IPS-18c (cell line): ENCODE results near the gene MYOZ3.

Experiments
- H3K4me3 ChIP-seq: 2 replicates; pipeline ENCODE4 v1.7.0; 2013; ENCODE audit warnings: low read depth, mild to moderate bottlenecking, low read length, moderate library complexity; ENCODE audit not compliant: insufficient read depth
- H3K9me3 ChIP-seq: one replicate; pipeline ENCODE4 v1.6.1; 2013; ENCODE audit warnings: mild to moderate bottlenecking, low read length, moderate library complexity; ENCODE audit not compliant: control insufficient read depth, insufficient read depth

MYOZ3 gene

DNA sequence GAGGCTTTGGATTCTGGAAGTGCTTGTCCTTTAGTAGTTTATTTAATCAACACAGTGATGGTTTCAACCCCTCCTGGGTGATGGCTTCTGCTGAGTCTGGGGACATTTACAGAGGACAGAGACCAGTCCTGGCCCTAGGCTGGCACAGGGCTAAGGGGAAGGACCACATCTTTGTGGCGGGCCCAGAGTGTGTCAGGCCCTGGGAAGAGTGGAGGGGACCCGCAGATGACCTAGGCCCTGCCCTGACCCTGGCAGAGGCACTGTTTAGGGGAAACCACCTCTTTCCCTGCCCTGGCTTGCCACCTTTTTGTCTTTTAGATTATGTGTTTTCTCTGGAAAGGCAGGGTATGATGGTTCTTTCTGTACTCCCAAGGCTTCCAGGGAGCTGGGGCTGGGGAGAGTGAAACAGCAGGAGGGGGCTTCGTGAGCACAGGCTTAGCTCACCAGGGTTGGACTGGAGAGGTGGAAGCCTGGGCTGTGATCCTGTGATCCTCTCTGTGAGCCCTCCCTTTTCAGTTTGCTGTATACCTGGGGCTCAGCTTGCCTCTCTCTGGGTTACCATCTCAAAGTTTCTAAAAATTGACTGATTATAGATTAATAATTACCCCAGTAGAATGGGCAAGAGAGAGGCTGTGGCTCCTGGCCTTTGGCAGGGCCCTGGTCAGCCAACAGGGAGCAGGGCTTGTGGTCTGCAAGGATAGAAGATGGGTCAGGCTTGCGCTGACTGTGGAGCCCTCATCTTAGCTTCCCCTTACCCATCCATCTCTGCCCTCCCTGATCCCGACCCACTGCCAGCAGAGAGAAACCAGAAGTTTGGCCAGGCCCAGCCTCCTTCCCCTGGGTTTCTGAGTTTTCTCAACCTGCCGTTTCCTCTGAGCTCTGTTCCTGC, 22.3 kb upstream of the MYOZ3 start:
- Histone ChIP-seq H3K4me3 (no peak overlapping the region), H3K9me3 (no peaks in the 10 kb centered on the region)

DNA sequence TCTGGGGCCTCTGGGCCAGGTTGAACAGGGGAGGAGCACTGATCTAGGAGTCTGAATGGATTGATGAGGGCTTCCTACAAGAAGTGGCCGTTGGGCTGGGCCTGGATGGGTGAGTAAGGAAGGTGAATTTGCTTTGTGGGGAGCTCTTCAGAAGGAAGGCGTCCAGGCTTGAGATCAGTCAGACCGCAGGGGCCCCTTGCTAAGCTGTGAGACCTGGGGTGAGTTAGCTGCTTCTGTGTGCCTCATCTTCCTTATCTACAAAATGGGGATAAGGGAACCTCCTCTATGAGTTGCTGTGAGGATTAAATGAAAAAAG, 21.7 kb upstream of the MYOZ3 start:
- Histone ChIP-seq H3K9me3 (no peaks in the 10 kb centered on the region), H3K4me3 (no peak overlapping the region)

DNA sequence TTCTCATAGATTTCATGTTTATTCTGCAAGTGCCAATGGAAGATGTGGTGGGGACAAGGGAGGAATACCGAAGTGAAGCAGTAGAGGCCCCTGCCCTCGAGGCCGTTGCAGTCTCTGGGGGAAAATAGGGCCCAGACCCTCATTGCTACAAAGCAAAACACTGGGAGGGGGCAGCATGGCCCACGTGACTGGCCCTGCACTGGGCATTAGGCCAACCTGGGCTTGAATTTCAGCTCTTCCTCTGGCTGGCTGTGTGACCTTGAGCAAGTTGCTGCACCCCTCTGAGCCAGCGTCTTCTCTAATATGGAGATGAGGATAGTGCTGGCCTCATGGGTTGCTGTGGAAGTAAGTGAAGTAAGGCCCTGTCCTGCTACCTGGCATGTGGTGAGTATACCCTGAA, 21.3 kb upstream of the MYOZ3 start:
- H3K9me3 ChIP-seq = no peaks in the 10 kb centered on the region
- no peak overlapping the region for H3K4me3 ChIP-seq

DNA sequence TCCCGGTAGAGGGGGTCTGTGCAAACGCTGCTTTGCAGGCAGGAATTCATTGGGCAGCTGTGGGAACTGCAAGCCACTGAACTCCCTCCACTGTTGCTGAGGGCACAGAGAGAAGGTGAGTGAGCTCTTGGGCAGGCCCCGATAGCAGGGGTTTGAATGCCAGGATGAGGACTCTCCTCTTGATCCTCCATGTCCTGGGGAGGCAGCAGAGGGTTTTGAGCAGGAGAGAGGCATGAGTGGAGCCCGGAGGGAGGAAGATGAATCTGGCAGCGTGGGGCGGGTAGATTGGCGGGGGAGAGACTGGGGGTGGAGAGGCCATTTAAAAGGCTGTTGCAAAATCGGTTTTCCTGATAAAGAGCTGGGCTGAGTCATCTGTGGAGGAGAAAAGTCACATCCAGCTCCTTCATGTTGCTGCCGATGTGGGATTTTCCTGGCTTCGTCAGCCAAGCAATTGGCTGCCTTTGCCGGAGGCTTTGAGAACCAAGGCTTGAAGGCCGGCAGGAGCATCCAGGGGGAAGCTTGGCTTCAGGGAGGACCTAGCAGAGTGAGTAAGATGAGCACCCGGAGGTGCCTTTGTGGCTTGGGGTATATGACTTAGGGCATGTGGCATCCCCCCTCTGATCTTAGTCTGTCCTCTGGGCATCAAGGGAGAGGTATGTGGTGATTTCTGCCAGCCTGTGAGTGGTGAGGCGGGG, 20.6 kb upstream of the MYOZ3 start, which contains the start of gene SYNPO:
Gene SYNPO, plus strand, starts transcription at position 350 of the 695 bp plus-strand sequence. CDS start 7,616 bp downstream, outside the sequence.
- Histone ChIP-seq H3K4me3 (no peak within 1 kb of the TSS), H3K9me3 (no peaks in the 10 kb centered on the region)

DNA sequence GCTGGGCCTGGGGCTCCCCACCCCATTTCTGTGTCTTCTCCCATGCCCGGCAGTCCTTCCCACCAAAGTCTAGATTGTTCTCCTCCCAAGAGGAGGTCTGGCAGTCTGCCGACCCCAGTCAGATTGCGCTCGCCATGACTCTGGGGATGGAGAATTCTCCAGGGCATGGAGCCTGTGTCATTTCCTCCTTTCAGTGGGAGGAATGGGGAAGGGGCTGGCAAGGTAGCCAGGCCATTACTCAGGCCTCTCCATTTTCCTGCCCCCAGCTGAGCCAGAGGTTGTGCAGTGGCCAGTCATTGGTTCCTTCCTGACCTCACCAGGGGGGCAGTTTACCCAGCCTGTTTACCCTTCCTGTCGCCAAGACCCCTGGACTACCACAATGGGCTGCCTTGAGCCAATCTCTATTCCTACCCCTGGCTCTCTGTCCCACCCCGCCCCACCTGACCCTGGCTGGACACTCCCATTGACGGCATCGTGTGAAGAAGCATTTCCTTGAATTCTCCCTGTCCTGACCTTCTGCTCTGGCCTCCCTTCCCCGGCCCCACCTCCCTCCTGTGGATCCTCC, 20.0 kb upstream of the MYOZ3 start:
- no peak overlapping the region for H3K4me3 ChIP-seq
- H3K9me3 ChIP-seq = no peaks in the 10 kb centered on the region

DNA sequence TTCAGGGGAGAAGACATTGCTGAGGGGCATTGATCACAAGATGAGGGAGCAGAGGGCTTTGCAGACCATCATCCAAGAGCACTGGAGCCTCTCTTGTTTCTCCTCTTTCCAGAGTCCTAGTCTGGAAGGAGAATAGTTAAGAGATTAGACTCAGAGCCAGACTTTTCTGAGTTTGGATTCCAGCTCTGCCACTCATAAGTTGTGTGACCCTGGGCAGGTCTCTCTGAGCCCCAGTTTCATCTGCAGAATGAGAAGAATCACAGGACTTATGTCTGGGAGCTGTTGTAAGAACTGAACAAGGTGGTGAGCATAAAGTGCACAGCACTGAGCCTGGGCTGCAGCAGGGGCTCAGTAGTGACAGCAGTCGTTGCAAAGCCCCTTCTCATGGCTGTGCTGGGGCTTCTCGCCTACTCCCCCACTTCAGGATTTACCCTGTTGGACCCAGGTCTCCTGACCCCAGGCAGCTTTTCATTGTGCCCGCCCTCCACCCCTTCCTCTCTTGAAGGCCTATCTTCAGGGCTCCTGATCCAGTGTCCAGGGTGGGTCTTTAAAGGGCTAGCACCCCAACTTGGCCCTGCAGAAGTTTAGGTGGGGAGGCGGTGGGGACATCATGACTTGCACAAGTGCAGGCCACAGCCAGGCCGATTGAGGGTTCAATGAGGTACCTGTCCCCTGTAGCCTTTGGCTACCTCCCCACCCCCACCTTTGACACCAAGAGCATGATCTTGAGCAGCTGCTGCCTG, 19.1 kb upstream of the MYOZ3 start:
- no peak overlapping the region for H3K4me3 ChIP-seq
- no peaks in the 10 kb centered on the region for H3K9me3 ChIP-seq

DNA sequence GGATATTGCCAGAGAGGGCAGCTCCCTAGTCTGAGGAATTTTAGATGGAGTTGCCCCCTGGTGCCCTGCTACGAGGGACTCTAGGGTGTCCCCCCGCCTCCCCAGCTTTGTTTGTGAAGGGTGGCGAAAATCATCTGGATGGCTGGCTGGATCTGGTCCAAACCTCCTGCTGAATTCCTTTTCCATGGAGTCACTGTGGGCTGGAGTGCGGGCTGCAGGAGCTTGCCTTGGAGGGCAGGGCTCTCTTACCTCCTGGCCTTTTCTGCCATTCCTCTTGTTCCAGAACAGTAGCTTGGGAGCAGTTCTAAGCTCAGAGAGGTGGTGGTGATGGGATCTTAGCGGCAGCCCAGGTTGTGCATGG, 18.5 kb upstream of the MYOZ3 start:
- H3K9me3 ChIP-seq = no peaks in the 10 kb centered on the region
- no peak overlapping the region for H3K4me3 ChIP-seq

DNA sequence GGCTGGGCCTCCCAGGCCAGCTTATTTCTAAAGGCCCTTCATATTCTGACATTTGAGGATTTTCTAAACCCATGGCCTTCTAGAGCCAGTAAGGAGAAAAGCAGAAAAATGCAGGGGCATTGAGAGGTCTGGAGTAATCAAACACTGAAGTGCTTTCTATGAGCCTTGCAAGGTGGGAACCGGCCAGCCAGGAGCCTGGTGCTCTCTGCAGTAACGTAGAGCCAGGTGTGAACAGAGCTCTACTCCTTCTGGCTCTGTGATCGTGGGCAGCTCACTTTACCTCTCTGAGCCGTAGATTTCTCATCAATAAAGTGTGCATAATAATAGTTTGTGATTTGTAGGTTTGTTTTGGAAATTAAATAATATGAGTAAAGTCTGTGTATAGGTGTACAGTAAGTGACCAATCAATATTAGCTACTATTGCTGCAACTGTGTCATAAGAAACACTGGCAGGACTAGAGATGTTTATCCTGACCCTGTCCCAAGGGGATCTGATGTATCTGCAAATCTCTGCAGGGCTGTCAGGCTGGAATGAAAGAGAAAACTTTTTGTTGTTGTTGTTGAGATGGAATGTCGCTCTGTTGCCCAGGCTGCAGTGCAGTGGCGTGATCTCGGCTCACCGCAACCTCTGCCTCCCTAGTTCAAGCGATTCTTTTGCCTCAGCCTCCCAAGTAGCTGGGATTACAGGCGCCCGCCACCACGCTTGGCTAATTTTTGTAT, 17.9 kb upstream of the MYOZ3 start:
- no peaks in the 10 kb centered on the region for H3K9me3 ChIP-seq
- no peak overlapping the region for H3K4me3 ChIP-seq

DNA sequence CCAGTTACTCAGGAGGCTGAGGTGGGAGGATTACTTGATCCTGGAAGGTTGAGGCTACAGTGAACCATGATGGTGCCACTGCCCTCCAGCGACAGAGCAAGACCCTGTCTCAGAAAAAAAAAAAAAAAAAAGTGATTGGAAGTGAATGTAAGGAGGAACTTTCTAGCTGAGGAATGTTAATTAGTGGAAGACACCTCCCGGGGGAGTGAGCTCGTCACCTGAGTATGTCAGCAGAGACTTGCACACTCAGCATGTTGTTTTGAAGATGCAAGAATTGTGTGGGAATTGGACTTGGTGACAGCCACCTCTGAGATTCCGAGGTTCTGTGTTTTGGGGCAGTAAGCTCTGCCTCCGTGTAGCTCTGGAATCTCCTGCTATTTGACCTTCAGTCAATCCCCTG, 17.0 kb upstream of the MYOZ3 start:
- no peaks in the 10 kb centered on the region for H3K9me3 ChIP-seq
- no peak overlapping the region for H3K4me3 ChIP-seq

DNA sequence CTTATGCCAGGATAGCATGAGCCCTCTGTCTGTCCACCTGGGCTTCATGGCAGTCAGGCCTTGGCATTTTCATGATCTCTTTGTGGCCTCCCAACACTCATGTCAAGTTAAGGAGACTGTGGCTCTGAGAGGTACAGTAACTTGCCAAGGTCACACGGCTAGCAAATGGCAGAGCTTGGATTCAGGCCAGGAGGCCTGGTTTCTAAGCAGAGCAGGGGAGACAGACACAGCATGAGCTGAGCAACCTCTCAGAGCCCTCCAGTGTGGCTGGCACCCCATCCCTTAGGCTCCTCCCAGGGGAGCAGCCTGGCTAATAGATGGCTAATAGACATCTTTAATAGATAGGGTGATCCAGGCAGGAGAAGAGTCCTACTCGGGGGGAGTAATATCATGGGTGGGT, 16.5 kb upstream of the MYOZ3 start:
- Histone ChIP-seq H3K4me3 (no peak overlapping the region), H3K9me3 (no peaks in the 10 kb centered on the region)

DNA sequence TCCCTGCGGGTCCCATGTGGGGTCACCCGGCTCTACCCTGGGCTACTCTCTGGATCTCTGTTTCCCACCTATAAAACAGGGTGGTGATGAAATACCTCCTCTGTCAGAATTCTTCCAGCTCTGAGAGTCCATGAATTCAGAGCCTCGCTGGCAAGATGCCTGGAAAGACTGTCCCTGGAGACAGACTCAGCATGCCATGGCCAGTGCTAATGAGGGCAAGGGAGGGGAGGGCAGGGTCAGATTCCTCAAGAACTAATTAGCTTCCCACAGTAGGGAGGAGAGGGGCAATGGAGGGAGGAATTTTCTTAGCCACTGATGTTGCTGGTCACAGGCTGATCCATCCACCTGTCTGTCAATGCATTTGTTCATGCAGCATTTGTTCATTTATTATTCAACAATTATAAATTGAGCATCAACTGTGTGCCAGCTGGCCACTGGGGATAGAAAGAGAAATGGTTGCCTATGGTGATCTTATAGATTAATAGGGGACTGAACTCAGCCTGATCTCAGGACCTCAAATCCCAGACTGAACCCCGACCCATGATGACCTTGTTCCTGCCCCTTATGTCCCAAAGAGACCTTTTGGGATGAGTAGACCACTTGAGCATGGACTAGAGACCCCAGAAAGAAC, 15.9 kb upstream of the MYOZ3 start:
- Histone ChIP-seq H3K4me3 (no peak overlapping the region), H3K9me3 (no peaks in the 10 kb centered on the region)

DNA sequence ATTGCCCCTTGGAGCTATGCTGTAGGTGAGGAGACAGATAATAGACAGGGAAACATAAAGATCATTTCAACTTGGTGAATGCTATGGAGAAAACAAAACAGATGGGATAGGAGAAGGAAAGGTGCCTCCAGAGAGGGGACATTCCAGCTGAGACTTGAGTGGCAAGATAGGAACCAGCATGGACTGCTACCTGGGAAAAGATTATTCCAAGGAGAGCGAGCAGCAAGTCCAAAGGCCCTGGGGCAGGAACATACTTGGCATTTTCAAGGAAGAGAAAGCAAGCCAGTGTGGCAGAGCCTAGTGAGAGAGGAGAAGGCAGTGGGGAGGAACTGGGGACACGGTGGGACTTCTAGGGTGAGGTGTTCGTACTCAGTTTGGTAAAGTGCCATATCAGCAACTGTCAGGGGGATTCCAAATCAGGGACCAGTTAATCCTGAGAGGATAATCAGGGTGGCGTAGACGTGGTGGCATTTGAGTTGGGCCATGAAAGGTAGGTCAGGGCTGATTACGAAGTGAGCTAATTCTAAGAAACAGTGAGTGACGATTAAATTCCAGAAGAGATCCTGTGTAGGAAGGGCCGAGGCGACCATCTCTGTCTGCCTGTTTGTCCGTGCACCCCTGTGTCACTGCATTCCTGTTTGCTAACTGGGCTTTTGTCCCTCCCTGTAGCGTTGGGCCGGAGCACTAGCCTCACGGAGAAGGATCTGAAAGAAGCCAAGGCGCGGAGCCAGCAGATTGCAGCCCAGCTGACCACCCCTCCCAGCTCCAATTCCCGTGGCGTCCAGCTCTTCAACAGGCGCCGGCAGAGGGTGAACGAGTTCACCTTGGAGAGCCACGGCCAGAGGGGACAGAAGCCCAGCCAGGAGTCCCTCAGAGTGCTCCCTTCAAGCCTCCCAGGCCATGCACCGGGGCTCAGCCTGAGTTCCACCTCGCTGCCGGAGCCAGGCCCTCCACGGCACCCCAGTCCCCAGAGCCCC, 13.5 kb upstream of the MYOZ3 start:
- Histone ChIP-seq H3K4me3 (no peak overlapping the region), H3K9me3 (no peaks in the 10 kb centered on the region)

DNA sequence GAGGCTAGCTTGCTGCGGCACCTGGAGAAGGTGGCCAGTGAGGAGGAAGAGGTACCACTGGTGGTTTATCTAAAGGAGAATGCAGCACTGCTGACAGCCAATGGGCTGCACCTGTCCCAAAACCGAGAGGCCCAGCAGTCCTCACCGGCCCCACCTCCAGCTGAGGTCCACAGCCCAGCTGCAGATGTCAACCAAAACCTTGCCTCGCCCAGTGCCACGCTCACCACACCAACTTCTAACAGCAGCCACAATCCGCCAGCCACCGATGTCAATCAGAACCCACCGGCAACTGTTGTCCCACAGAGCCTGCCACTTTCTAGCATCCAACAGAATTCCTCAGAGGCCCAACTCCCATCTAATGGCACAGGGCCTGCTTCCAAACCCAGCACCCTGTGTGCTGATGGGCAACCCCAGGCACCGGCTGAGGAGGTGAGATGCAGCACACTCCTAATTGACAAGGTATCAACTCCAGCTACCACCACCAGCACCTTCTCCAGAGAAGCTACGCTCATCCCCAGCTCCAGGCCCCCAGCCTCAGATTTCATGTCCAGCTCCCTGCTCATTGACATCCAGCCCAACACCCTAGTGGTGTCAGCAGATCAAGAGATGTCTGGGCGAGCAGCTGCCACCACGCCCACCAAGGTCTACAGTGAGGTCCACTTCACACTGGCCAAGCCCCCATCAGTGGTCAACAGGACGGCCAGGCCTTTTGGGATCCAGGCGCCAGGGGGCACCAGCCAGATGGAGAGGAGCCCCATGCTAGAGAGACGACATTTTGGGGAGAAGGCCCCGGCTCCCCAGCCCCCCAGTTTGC, 12.6 kb upstream of the MYOZ3 start:
- H3K4me3 ChIP-seq = no peak overlapping the region
- H3K9me3 ChIP-seq = no peaks in the 10 kb centered on the region

DNA sequence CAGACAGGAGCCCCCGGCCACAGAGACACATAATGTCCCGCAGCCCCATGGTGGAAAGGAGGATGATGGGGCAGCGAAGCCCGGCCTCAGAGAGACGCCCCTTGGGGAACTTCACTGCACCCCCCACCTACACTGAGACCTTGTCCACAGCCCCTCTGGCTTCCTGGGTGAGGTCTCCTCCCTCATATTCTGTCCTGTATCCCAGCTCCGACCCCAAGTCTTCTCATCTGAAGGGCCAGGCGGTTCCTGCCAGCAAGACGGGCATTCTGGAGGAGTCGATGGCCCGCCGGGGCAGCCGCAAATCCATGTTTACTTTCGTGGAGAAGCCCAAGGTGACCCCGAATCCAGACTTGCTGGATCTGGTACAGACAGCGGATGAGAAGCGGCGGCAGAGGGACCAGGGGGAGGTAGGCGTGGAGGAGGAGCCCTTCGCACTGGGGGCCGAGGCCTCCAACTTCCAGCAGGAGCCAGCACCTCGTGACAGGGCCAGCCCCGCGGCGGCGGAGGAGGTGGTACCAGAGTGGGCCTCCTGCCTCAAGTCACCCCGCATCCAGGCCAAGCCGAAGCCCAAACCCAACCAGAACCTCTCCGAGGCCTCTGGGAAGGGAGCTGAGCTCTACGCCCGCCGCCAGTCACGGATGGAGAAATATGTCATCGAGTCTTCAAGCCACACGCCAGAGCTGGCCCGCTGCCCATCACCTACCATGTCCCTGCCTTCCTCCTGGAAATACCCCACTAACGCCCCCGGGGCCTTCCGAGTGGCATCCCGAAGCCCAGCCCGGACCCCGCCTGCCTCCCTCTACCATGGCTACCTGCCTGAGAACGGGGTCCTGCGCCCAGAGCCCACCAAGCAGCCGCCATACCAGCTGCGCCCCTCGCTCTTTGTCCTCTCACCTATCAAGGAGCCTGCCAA, 11.7 kb upstream of the MYOZ3 start:
- Histone ChIP-seq H3K4me3 (no peak overlapping the region), H3K9me3 (no peaks in the 10 kb centered on the region)
